ENCODE results near the gene IFITM1. TPM values are rescaled to one million over a fixed set of nuclear protein-coding genes. Genes with fewer than 3 reads are reported as not detected.

The IFITM1 gene
- total and polyA plus RNA-seq, 2 of the 13 experiments (the other 11 are each of a cell fraction or from before 2014, with no cell fraction given), result 0.38 to 11.1 TPM

GRCh38 chr11:355581-356458 is 42.0 kb downstream of the IFITM1 start (continued):
- TF ChIP-seq, protein P1, sequence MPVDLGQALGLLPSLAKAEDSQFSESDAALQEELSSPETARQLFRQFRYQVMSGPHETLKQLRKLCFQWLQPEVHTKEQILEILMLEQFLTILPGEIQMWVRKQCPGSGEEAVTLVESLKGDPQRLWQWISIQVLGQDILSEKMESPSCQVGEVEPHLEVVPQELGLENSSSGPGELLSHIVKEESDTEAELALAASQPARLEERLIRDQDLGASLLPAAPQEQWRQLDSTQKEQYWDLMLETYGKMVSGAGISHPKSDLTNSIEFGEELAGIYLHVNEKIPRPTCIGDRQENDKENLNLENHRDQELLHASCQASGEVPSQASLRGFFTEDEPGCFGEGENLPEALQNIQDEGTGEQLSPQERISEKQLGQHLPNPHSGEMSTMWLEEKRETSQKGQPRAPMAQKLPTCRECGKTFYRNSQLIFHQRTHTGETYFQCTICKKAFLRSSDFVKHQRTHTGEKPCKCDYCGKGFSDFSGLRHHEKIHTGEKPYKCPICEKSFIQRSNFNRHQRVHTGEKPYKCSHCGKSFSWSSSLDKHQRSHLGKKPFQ (CRISPR knock-in tag; IDR thresholded peaks at IDR 0.05; ENCODE audit: insufficient replicate concordance), result peak; percentile 24
- TF ChIP-seq ZNF710 (CRISPR knock-in tag; IDR thresholded peaks at IDR 0.05; ENCODE audit: borderline replicate concordance) (peak; percentile 47; the same call in 1 of the 2 replicates), ZFP36 (IDR thresholded peaks at IDR 0.05; ENCODE audit: borderline replicate concordance, low read depth, low read length, partially characterized antibody) (no peak), MYC (CRISPR knock-in tag; IDR thresholded peaks at IDR 0.05; ENCODE audit: borderline replicate concordance) (peak; percentile 90), SALL1 (CRISPR knock-in tag; IDR thresholded peaks at IDR 0.05) (peak; percentile 71), ZKSCAN5 (CRISPR knock-in tag; IDR thresholded peaks at IDR 0.05) (no peak), ZZZ3 (CRISPR knock-in tag; IDR thresholded peaks at IDR 0.05; ENCODE audit: borderline replicate concordance) (no peak), SP1 (IDR thresholded peaks at IDR 0.05) (no peak), SP1 (CRISPR knock-in tag; IDR thresholded peaks at IDR 0.05) (peak; percentile 24; the same call in 1 of the 2 replicates), ZNF264 (CRISPR knock-in tag; IDR thresholded peaks at IDR 0.05) (peak; percentile 60; the same call in 1 of the 2 replicates), ZNF547 (CRISPR knock-in tag; IDR thresholded peaks at IDR 0.05) (peak; percentile 87), ZNF564 (CRISPR knock-in tag; IDR thresholded peaks at IDR 0.05) (peak; percentile 88; the same call in 1 of the 2 replicates), FLYWCH1 (CRISPR knock-in tag; IDR thresholded peaks at IDR 0.05) (peak; percentile 90; the same call in 1 of the 2 replicates), DMTF1 (CRISPR knock-in tag; IDR thresholded peaks at IDR 0.05) (no peak), NAIF1 (CRISPR knock-in tag; IDR thresholded peaks at IDR 0.05; ENCODE audit: borderline replicate concordance) (0 out of 2 replicates have a peak, but pooled peaks have one; percentile 55)
- TF ChIP-seq, protein P2, sequence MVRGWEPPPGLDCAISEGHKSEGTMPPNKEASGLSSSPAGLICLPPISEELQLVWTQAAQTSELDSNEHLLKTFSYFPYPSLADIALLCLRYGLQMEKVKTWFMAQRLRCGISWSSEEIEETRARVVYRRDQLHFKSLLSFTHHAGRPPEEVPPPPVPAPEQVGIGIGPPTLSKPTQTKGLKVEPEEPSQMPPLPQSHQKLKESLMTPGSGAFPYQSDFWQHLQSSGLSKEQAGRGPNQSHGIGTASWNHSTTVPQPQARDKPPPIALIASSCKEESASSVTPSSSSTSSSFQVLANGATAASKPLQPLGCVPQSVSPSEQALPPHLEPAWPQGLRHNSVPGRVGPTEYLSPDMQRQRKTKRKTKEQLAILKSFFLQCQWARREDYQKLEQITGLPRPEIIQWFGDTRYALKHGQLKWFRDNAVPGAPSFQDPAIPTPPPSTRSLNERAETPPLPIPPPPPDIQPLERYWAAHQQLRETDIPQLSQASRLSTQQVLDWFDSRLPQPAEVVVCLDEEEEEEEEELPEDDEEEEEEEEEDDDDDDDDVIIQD (CRISPR knock-in tag; IDR thresholded peaks at IDR 0.05; ENCODE audit: low read depth), result no peak; the same call in 1 of the 2 replicates
- TF ChIP-seq, protein P3, sequence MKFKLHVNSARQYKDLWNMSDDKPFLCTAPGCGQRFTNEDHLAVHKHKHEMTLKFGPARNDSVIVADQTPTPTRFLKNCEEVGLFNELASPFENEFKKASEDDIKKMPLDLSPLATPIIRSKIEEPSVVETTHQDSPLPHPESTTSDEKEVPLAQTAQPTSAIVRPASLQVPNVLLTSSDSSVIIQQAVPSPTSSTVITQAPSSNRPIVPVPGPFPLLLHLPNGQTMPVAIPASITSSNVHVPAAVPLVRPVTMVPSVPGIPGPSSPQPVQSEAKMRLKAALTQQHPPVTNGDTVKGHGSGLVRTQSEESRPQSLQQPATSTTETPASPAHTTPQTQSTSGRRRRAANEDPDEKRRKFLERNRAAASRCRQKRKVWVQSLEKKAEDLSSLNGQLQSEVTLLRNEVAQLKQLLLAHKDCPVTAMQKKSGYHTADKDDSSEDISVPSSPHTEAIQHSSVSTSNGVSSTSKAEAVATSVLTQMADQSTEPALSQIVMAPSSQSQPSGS (CRISPR knock-in tag; IDR thresholded peaks at IDR 0.05), result peak; percentile 64
- TF ChIP-seq, protein P4, sequence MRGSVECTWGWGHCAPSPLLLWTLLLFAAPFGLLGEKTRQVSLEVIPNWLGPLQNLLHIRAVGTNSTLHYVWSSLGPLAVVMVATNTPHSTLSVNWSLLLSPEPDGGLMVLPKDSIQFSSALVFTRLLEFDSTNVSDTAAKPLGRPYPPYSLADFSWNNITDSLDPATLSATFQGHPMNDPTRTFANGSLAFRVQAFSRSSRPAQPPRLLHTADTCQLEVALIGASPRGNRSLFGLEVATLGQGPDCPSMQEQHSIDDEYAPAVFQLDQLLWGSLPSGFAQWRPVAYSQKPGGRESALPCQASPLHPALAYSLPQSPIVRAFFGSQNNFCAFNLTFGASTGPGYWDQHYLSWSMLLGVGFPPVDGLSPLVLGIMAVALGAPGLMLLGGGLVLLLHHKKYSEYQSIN (CRISPR knock-in tag; IDR thresholded peaks at IDR 0.05; ENCODE audit: borderline replicate concordance), result no peak
